Prostate gland (tissue), 2 donors: ENCODE measurements around the gene PCDHA3. TPM values are rescaled to one million over a fixed set of nuclear protein-coding genes. Genes with fewer than 3 reads are reported as not detected.
"Not testable (repeated sequence)": the region's sequence is repeated elsewhere in the genome, so short reads cannot be mapped to it uniquely, and the experiment has no call there.

Experiments
- DNase-seq: peaks from one replicate; pipeline ENCODE4 v3.0.0-alpha.2; 2019; ENCODE audit warnings: low spot score
- H3K27ac ChIP-seq, 2 donors: fragments of 200-600 bp; sonication (generic); 2 replicates each; pipeline ENCODE4 v1.5.1; 2017 to 2019
- H3K27me3 ChIP-seq: fragments of 200-600 bp; sonication (generic); replicated peaks from 2 replicates; pipeline ENCODE4 v1.5.1; 2019; ENCODE audit not compliant: insufficient read depth
- H3K36me3 ChIP-seq, 2 donors: fragments of 200-600 bp; sonication (generic); 1 replicate in 1 of 2; 2 replicates in 1 of 2; pipeline versions ENCODE4 v1.5.1 to v1.8.1; 2017 to 2019
- H3K4me1 ChIP-seq: fragments of 200-600 bp; sonication (generic); replicated peaks from 2 replicates; pipeline ENCODE4 v1.5.1; 2019
- H3K4me3 ChIP-seq, 2 donors: fragments of 200-600 bp; sonication (generic); 2 replicates each; pipeline ENCODE4 v1.5.1; 2017 to 2019
- H3K9me3 ChIP-seq: fragments of 200-600 bp; sonication (generic); 2 replicates; pipeline ENCODE4 v1.5.1; 2017
- POLR2A ChIP-seq: fragments of 450-650 bp; IDR thresholded peaks from one replicate; pipeline ENCODE4 v1.6.1; 2016; ENCODE audit warnings: antibody characterized with exemption, mild to moderate bottlenecking
- POLR2AphosphoS5 ChIP-seq: sonication (generic); formaldehyde crosslinking; IDR thresholded peaks from one replicate; pipeline ENCODE4 v1.6.1; 2017; ENCODE audit warnings: antibody characterized with exemption
- WGBS: methylation state at CpG from one replicate; pipeline ENCODE4 v1.1.5; 2018; 5-methylcytosine and 5-hydroxymethylcytosine counted together
- intact Hi-C: fragments of 100-400 bp; cut with DNase I; formaldehyde crosslinking; loops from one replicate; pipeline ENCODE4 v1.14.2; 2022
- total RNA-seq, 2 donors: library from RNA; depleted of rRNA; stranded (reverse); fragments of >200 nt; gene quantifications; one replicate each; pipeline ENCODE4 v1.1.0, GENCODE V29; 2016
- TF ChIP-seq, protein P1 (sequence below), 4 experiments: fragments of 200-600 bp in 2 of 4; fragments of 450-650 bp in 2 of 4; sonication (generic) in 2 of 4; IDR thresholded peaks; 1 replicate in 3 of 4; 2 replicates in 1 of 4; pipeline ENCODE4 v1.5.1; 2016 to 2019; ENCODE audit warnings: antibody characterized with exemption in 4 of 4, mild to moderate bottlenecking in 2 of 4, moderate library complexity in 2 of 4

Gene PCDHA3
- total RNA-seq, 2 donors from 2014 or later, result 0.09 to 1.0 TPM

GRCh38 chr5:140821375-140822280 is 20.8 kb downstream of the PCDHA3 start, which contains the start of gene PCDHA5:
TSS of gene PCDHA5 (plus strand) at chr5:140821613.
- TF ChIP-seq, protein P1, sequence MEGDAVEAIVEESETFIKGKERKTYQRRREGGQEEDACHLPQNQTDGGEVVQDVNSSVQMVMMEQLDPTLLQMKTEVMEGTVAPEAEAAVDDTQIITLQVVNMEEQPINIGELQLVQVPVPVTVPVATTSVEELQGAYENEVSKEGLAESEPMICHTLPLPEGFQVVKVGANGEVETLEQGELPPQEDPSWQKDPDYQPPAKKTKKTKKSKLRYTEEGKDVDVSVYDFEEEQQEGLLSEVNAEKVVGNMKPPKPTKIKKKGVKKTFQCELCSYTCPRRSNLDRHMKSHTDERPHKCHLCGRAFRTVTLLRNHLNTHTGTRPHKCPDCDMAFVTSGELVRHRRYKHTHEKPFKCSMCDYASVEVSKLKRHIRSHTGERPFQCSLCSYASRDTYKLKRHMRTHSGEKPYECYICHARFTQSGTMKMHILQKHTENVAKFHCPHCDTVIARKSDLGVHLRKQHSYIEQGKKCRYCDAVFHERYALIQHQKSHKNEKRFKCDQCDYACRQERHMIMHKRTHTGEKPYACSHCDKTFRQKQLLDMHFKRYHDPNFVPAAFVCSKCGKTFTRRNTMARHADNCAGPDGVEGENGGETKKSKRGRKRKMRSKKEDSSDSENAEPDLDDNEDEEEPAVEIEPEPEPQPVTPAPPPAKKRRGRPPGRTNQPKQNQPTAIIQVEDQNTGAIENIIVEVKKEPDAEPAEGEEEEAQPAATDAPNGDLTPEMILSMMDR (IDR thresholded peaks at IDR 0.05), result no peak
- TF ChIP-seq POLR2A (no peak), POLR2AphosphoS5 (no peak)
- no peaks in the 10 kb centered on the region for H3K4me1 ChIP-seq
- intact Hi-C loops, result no loop called here
- no peak for DNase-seq
- 30% methylated on average over 39 of the region's 39 CpGs for WGBS
- no peak within 1 kb of the TSS for H3K27ac ChIP-seq
- no peaks in the 10 kb centered on the region for H3K9me3 ChIP-seq
- no peak within 1 kb of the TSS for H3K4me3 ChIP-seq
- no peaks in the 10 kb centered on the region for H3K36me3 ChIP-seq
- peaks cover 2% of the 10 kb centered on the region for H3K27me3 ChIP-seq

DNA sequence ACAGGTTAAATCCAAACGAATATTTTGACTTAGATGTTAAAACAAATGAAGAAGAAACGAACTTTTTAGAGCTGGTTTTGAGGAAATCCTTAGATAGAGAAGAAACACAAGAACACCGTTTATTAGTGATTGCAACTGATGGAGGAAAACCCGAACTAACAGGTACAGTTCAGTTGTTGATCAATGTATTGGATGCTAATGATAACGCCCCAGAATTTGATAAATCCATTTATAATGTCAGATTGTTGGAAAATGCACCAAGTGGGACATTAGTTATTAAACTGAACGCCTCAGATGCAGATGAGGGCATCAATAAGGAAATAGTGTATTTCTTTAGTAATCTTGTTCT is 21.4 kb downstream of the PCDHA3 start:
- no peak for DNase-seq
- Histone ChIP-seq H3K9me3 (no peaks in the 10 kb centered on the region), H3K4me3 (no peak overlapping the region), H3K36me3 (no peaks in the 10 kb centered on the region), H3K27me3 (peaks cover 2% of the 10 kb centered on the region), H3K27ac (no peak overlapping the region), H3K4me1 (no peaks in the 10 kb centered on the region)
- TF ChIP-seq POLR2AphosphoS5 (no peak), POLR2A (no peak)
- TF ChIP-seq, protein P1 (IDR thresholded peaks at IDR 0.05), result no peak
- intact Hi-C loops, result no loop called here
- WGBS, result 26% methylated on average over 6 of the region's 6 CpGs

GRCh38 chr5:140822969-140823368 is 22.1 kb downstream of the PCDHA3 start:
- H3K27me3 ChIP-seq, intact Hi-C loops, H3K27ac ChIP-seq, H3K9me3 ChIP-seq, H3K4me3 ChIP-seq, DNase-seq, H3K36me3 ChIP-seq, H3K4me1 ChIP-seq: not testable (repeated sequence)
- WGBS, result 40% methylated on average over 38 of the region's 48 CpGs

DNA sequence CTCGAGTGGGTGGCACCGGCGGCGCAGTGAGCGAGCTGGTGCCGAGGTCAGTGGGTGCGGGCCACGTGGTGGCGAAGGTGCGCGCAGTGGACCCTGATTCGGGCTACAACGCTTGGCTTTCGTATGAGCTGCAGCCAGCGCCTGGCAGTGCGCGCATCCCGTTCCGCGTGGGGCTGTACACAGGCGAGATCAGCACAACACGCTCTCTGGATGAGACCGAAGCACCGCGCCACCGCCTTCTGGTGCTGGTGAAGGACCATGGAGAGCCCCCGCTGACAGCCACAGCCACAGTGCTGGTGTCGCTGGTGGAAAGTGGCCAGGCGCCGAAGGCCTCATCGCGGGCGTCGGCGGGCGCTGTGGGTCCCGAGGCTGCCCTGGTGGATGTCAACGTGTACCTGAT is 22.6 kb downstream of the PCDHA3 start:
- Histone ChIP-seq H3K36me3 (no peaks in the 10 kb centered on the region), H3K9me3 (no peaks in the 10 kb centered on the region), H3K4me3 (no peak overlapping the region), H3K27me3 (peaks cover 2% of the 10 kb centered on the region), H3K4me1 (no peaks in the 10 kb centered on the region), H3K27ac (no peak overlapping the region)
- 50% methylated on average over 37 of the region's 38 CpGs for WGBS
- TF ChIP-seq, protein P1 (IDR thresholded peaks at IDR 0.05), result no peak
- TF ChIP-seq POLR2AphosphoS5, result no peak
- no peak for TF ChIP-seq POLR2A
- no peak for DNase-seq
- intact Hi-C loops, result no loop called here

GRCh38 chr5:140827704-140828361 is 27.0 kb downstream of the PCDHA3 start, which contains the start of gene PCDHA6:
TSS of gene PCDHA6 (plus strand) at chr5:140827960. CDS start at chr5:140828092, 132 bp downstream.
- Histone ChIP-seq H3K4me3 (peak within 1 kb of the TSS in 1 of 2 donors; percentile 14), H3K27me3 (peaks cover 2% of the 10 kb centered on the region), H3K9me3 (no peaks in the 10 kb centered on the region), H3K36me3 (no peaks in the 10 kb centered on the region), H3K4me1 (no peaks in the 10 kb centered on the region), H3K27ac (no peak within 1 kb of the TSS)
- WGBS, result 17% methylated on average over 27 of the region's 27 CpGs
- DNase-seq, result no peak
- TF ChIP-seq, protein P1 (IDR thresholded peaks at IDR 0.05), result peak in 1 of 4 experiments; percentile 12
- TF ChIP-seq POLR2A (no peak), POLR2AphosphoS5 (no peak)
- intact Hi-C loops, result no loop called here
